Measurements from ENCODE around the gene TSNAX. TPM values are rescaled to one million over a fixed set of nuclear protein-coding genes. Genes with fewer than 3 reads are reported as not detected.
A peak's percentile ranks its signal among the peaks of the same experiment; 100 is the strongest.

The TSNAX gene
- total RNA-seq, 1 experiment from 2014 or later: 47.1 TPM

GRCh38 chr1:231512147-231512698 lies 16.2 kb upstream of the TSNAX start:
- Histone ChIP-seq H3K27me3 (ENCODE audit: insufficient read depth, low read length) (no peaks in the 10 kb centered on the region), H3K4me3 (replicated peaks in 1 of 2; ENCODE audit: low read depth in 1 of 2, low read length in 2 of 2) (peak overlapping the region in 1 of 2 experiments; percentile 5; a peak in 2 of 4 replicates), H4K20me1 (ENCODE audit: insufficient read depth) (no peaks in the 10 kb centered on the region), H2AFZ (ENCODE audit: low read depth, low read length, poor library complexity, severe bottlenecking) (peak overlapping the region; percentile 25), H3K36me3 (ENCODE audit: control insufficient read depth in 1 of 2, insufficient read depth in 2 of 2, low read length in 2 of 2) (no peaks in the 10 kb centered on the region), H3K9me2 (ENCODE audit: insufficient read depth) (0 out of 2 replicates have a peak, but pooled peaks cover 2% of the 10 kb centered on the region), H3K27ac (ENCODE audit: low read depth, low read length) (peak overlapping the region; percentile 22; the same call in 1 of the 2 replicates), H3K9me3 (ENCODE audit: control insufficient read depth in 1 of 2, insufficient read depth in 1 of 2, low read depth in 1 of 2, low read length in 2 of 2) (no peaks in the 10 kb centered on the region), H3K4me1 (ENCODE audit: control insufficient read depth in 1 of 2, insufficient read depth in 2 of 2, low read length in 2 of 2) (peaks cover 0 to 58% of the 10 kb centered on the region in 2 experiments; a peak in 2 of 4 replicates), H3K79me2 (ENCODE audit: insufficient read depth, low read length) (no peaks in the 10 kb centered on the region), H3K4me2 (ENCODE audit: low read length) (peak overlapping the region; percentile 62), H3K9ac (ENCODE audit: low read length) (peak overlapping the region; percentile 31)
- ChIA-PET RAD21 (ENCODE audit: low non-redundant PET in 1 of 2, low total read pairs in 2 of 2, uncharacterized antibody in 2 of 2, unreplicated experiment in 2 of 2) (no interaction called here), POLR2A (no interaction called here), CTCF (no interaction called here)
- intact Hi-C loops (cut with micrococcal nuclease): no loop called here
- no peak for TF ChIP-seq ZBTB33 (IDR thresholded peaks at IDR 0.05; ENCODE audit: extremely low read depth, insufficient replicate concordance, low read length)
- TF ChIP-seq TCF7L2 (IDR thresholded peaks at IDR 0.05; ENCODE audit: borderline replicate concordance, extremely low read depth, insufficient read depth, insufficient read length): no peak
- TF ChIP-seq RAD21 (IDR thresholded peaks at IDR 0.05; ENCODE audit: low read depth): peak; percentile 13; the same call in 1 of the 2 replicates
- TF ChIP-seq EGR1 (IDR thresholded peaks at IDR 0.05; ENCODE audit: low read depth): peak; percentile 69; the same call in 1 of the 2 replicates
- TF ChIP-seq EZH2 (IDR thresholded peaks at IDR 0.05): no peak
- TF ChIP-seq ELF1 (IDR thresholded peaks at IDR 0.05; ENCODE audit: borderline replicate concordance, low read depth): no peak
- TF ChIP-seq CTCF (IDR thresholded peaks at IDR 0.05 in 2 of 3, conservative IDR thresholded peaks at IDR 0.05 in 1 of 3; ENCODE audit: borderline replicate concordance in 1 of 3, insufficient read depth in 1 of 3, low read depth in 2 of 3, low read length in 2 of 3): no peak
- peak; percentile 62 for TF ChIP-seq SIN3A (IDR thresholded peaks at IDR 0.05; ENCODE audit: low read depth)
- peak; percentile 49; the same call in 1 of the 2 replicates for TF ChIP-seq SRF (IDR thresholded peaks at IDR 0.05; ENCODE audit: low read depth)
- no peak for TF ChIP-seq YY1 (IDR thresholded peaks at IDR 0.05; ENCODE audit: extremely low read depth, insufficient replicate concordance, low read depth, low read length)
- peak; percentile 75 for TF ChIP-seq JUND (IDR thresholded peaks at IDR 0.05)
- TF ChIP-seq CEBPB (IDR thresholded peaks at IDR 0.05; ENCODE audit: low read depth): peak; percentile 58
- TF ChIP-seq POLR2A (IDR thresholded peaks at IDR 0.05; ENCODE audit: borderline replicate concordance, extremely low read depth, insufficient read depth, insufficient read length): no peak
- TF ChIP-seq FOSL1 (IDR thresholded peaks at IDR 0.05; ENCODE audit: low read depth): peak; percentile 66
- no peak for TF ChIP-seq EZH2phosphoT487 (IDR thresholded peaks at IDR 0.05; ENCODE audit: borderline replicate concordance)
- peak; percentile 64 for TF ChIP-seq SP1 (IDR thresholded peaks at IDR 0.05; ENCODE audit: low read depth)
- peak; percentile 60; the same call in 1 of the 2 replicates for TF ChIP-seq MAX (IDR thresholded peaks at IDR 0.05)
- no peak for TF ChIP-seq ZNF274 (IDR thresholded peaks at IDR 0.05; ENCODE audit: low read depth, low read length)
- TF ChIP-seq ZFX (IDR thresholded peaks at IDR 0.05): no peak
- TF ChIP-seq CBX3 (IDR thresholded peaks at IDR 0.05; ENCODE audit: low read depth): peak; percentile 75
- DNase-seq (ENCODE audit: low read depth, low spot score): peak; percentile 84
- no TSS peak for BruUV-seq (replicated peaks)
- ATAC-seq: peak; percentile 92
